ENCODE measurements around the gene PHPT1. TPM values are rescaled to one million over a fixed set of nuclear protein-coding genes. Genes with fewer than 3 reads are reported as not detected.
"Not testable (repeated sequence)": the region's sequence is repeated elsewhere in the genome, so short reads cannot be mapped to it uniquely, and the experiment has no call there.

The PHPT1 gene
- total RNA-seq, 1 experiment from 2014 or later = 124 TPM

- no peak for DNase-seq (ENCODE audit: low read depth)
These were observed 25.8 kb upstream of the PHPT1 start for GRCh38 chr9:136823136-136824046.

DNA sequence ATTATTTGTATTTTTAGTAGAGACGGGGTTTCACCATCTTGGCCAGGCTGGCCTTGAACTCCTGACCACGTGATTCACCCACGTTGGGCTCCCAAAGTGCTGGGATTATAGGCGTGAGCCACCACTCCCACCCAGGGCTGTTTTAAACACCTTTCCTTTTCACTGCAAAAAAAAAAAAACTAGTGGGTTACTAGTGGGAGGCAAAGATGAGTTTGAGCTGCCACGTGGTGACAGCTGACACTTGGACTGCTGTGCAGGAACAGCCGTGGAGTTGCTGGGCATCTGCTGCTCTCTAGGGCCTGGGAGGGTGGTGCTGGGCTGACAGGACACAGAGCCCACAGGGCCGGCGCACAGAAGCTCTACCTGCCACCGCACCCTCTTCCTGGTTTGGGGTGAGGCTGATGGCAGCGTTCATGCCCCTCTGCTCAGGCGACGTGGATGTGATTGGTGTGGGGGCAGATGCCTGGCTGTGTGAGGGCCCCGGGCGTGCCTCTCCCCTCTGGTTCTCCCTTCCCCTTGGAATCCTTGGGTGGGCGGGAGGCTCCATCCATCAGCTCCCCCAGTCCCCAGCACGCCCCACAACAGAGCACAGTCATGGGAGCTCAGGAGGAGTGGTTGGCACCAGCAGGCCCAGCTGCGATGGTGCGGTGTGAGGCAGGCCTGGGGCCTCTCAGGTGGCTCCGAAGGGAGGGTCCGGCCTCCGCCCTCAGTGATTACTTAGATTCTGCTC, 24.5 kb upstream of the PHPT1 start:
- DNase-seq (ENCODE audit: low read depth) = no peak

GRCh38 chr9:136825295-136826187, 23.7 kb upstream of the PHPT1 start:
- no peak for DNase-seq (ENCODE audit: low read depth)

DNA sequence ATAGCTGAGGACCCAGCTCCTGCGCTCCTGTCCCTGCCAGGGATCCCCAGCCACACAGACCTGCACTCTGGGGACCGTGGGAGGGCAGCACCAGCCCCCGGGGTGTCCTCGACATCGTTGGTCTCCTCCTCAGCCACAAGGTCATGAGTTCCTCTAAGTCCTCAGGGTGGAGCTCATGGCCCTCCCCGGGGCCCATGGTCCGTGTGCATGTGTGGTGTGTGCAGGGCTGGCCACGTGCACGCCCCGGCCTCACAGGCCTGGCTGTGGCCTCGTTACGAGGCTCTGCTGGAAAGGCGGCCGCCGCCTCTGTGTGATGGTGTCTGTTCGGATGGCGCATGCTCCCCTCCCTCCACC, 23.0 kb upstream of the PHPT1 start:
- DNase-seq (ENCODE audit: low read depth) = no peak

GRCh38 chr9:136826703-136827582, 22.3 kb upstream of the PHPT1 start:
- no peak for DNase-seq (ENCODE audit: low read depth)

GRCh38 chr9:136827794-136828473, 21.3 kb upstream of the PHPT1 start:
- DNase-seq (ENCODE audit: low read depth) = no peak

DNA sequence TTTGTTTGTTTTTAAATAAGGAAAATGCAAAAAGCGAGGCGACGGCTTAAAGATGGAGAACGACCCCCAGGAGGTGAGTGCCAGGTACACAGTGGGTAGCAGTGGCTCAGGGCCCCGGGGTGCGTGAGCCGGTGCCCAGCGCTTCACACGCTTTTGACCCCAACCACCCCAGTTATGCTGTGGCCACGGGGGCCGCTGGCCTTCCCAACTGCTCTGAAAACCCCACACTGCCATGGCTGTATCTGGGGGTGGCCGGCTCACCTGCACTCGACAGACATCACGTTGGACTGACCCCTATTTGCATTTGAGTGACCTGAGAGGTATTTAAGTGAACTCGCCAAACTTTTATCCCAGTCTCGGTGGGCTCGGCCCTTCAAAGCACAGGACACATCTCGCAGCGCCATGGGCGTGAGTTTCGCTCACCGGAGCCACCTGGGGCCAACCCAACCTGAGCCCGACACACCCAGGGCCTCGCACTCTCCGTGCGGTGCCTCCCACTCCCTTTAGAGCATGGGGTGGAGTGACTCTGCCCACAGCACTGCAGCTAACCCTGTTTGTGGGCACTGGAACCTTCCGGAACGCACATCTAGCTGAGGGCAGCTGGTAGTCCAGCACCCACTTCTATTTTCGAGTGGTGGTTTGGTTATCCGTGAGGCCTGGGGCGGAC, 20.6 kb upstream of the PHPT1 start:
- no peak for DNase-seq (ENCODE audit: low read depth)

- no peak for DNase-seq (ENCODE audit: low read depth)
These were observed 19.8 kb upstream of the PHPT1 start for GRCh38 chr9:136829412-136829811.

DNA sequence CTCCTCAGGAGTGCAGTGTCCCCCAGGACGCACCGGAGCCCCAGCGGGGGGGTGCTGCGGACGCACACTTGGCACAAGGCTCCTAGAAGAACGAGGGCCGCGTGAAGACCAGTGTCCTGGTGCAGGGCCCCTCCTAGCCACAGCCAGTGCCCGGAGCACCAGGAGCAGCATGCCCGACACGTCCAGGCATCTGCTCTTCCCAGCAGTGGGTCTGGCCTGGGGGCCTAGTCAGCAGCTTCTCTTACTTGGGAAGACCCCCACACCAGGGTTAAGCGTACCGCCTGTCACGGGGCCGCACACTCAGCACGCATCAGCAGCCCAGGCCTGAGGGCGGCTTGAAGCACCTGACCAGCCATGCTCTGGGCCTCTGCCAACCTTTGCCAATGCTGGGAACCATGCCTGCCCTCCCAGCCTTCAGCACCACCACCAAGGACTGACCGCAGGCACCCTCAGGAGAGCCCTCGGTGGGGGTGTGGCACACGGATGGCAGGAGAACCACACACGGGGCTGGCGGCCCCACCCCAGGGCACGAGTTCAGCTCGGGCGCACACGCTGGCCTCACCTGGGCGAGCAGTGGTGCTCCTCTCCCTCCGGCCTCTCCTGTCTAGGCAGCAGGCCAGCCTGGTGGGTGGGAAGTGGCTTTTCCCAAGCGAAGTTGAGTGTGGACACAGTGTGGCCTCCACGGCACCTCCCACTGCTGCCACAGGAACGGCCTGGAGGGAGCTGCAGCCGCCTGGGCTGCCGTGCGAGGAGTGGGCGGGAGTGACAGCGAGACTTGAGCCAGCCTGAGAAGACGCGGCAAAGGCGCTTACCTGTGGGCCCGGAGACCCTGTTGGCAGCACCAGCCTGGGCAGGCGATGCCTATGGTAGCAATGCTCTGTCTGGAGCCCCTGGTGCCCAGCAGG, 19.0 kb upstream of the PHPT1 start:
- no peak for DNase-seq (ENCODE audit: low read depth)

DNA sequence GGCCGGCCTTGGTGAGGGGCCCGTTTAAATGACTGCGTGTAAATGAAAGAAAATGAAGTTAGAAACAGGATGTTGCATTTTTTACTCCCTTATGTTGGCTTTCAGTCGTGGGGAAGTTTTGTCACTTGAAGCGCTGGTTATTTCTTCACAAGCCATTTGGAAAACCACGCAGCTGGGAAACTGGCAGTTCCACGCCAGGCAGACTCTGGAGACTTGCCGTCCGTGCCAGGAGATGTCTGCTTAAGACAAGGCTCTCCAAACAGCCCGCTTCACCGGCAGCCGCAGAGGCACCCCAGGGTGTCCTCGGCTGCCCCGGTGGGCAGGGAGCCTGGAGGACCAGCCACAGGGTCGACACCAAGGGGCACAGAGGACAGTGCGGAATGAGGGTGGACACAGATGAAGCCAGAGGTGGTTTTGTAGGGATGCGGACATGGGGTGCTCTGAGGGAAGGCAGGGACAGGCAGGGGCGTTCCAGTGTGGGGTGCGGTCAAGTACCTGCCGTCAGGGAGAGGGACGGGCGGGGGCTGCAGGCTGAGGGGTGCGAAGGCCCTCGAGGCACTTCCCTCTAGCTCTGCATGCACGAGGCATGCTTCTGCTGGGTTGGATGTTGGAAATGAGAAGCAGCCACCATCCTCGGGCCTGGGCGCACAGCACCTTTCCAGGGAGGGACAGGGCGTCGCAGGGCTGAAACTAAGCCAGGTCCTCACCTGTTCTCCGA, 18.0 kb upstream of the PHPT1 start:
- no peak for DNase-seq (ENCODE audit: low read depth)

DNA sequence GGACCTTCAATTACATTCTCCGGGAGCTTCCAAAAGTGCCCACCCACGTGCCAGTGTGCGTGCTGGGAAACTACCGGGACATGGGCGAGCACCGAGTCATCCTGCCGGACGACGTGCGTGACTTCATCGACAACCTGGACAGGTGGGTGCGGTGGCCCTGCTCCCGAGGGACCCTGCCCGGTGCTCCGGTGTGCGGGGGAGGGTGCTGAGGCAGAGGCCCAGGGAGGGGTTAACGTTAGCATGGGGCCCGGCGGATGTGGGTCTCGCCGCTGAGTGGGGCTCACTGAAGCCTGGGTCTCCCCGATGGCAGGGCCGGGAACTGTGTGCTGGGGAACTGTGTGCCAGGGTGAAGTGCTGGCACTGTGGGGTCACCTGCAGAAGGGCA, 17.5 kb upstream of the PHPT1 start:
- DNase-seq (ENCODE audit: low read depth) = no peak

- DNase-seq (ENCODE audit: low read depth) = no peak
These were observed 16.6 kb upstream of the PHPT1 start for GRCh38 chr9:136832581-136832980.

DNA sequence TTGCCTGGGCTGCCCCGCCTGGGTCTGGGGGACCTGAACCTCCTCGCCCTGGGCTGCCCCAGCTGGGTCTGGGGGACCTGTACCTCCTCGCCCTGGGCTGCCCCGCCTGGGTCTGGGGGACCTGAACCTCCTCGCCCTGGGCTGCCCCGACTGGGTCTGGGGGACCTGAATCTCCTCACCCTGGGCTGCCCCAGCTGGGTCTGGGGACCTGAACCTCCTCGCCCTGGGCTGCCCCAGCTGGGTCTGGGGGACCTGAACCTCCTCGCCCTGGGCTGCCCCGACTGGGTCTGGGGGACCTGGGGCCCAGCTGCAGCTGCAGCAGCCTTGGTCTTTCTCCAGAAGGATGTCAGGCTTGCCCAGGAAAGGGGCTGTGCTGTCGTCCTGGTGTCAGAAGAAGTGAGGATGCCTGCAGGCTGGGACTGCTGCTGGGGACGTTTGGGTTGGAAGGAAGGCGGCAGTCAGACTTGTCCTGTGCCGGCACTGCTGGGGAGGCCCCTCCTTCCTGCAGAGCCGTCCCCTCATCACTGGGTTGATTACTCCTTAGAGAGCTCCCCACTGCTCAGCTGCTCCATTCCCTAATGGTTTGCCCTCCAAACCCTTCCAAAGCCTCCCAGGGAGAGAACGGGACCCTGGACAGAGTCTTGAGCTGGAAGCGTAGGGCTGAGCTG, 15.7 kb upstream of the PHPT1 start:
- not testable (repeated sequence) for DNase-seq (ENCODE audit: low read depth)

GRCh38 chr9:136835162-136835931, 13.9 kb upstream of the PHPT1 start:
- DNase-seq (ENCODE audit: low read depth) = no peak

- no peak for DNase-seq (ENCODE audit: low read depth)
These were observed 13.0 kb upstream of the PHPT1 start for GRCh38 chr9:136835932-136836904.

Measured in HT1080 (cell line).